Measurements from ENCODE around the gene UTP3.
A peak's percentile ranks its signal among the peaks of the same experiment; 100 is the strongest.
"Not testable (repeated sequence)": the region's sequence is repeated elsewhere in the genome, so short reads cannot be mapped to it uniquely, and the experiment has no call there.

The UTP3 gene

GRCh38 chr4:70701271-70701670 lies 12.9 kb downstream of the UTP3 start:
- CTCF ChIA-PET = interaction anchor here (1.1 to 2.5 kb wide), 3 partner anchors 9 to 34 kb away, joined by 3 to 11 read pairs (median 5); no protein-coding TSS in a partner anchor
- H3K4me1 Mint-ChIP-seq = peaks cover 26% of the 10 kb centered on the region
- H3K4me3 Mint-ChIP-seq = no peak overlapping the region
- no peaks in the 10 kb centered on the region for H3K9me3 Mint-ChIP-seq
- no peaks in the 10 kb centered on the region for H3K27me3 Mint-ChIP-seq
- H3K36me3 Mint-ChIP-seq = peaks cover 3% of the 10 kb centered on the region
- no peak for DNase-seq
- no peak overlapping the region for H3K27ac Mint-ChIP-seq

- H3K4me1 Mint-ChIP-seq = peaks cover 36% of the 10 kb centered on the region
- H3K9me3 Mint-ChIP-seq, H3K36me3 Mint-ChIP-seq, H3K4me3 Mint-ChIP-seq, DNase-seq, H3K27ac Mint-ChIP-seq, H3K27me3 Mint-ChIP-seq: not testable (repeated sequence)
- CTCF ChIA-PET = interaction anchor here (1.1 to 4.2 kb wide), 3 partner anchors 10 to 50 kb away, joined by 3 to 11 read pairs (median 10); no protein-coding TSS in a partner anchor
Observed at GRCh38 chr4:70702592-70702991, 14.3 kb downstream of the UTP3 start.

GRCh38 chr4:70703619-70704214 lies 15.4 kb downstream of the UTP3 start:
- no peak for DNase-seq
- Mint-ChIP-seq H3K27ac (peak overlapping the region; percentile 91), H3K9me3 (no peaks in the 10 kb centered on the region), H3K4me1 (peaks cover 38% of the 10 kb centered on the region), H3K4me3 (peak overlapping the region; percentile 88), H3K36me3 (peaks cover 3% of the 10 kb centered on the region), H3K27me3 (no peaks in the 10 kb centered on the region)
- CTCF ChIA-PET = interaction anchor here (0.6 to 4.2 kb wide), 11 partner anchors 9 to 101 kb away, joined by 3 to 14 read pairs (median 7); partner anchors contain the start of gene UTP3

- no peaks in the 10 kb centered on the region for H3K27me3 Mint-ChIP-seq
Observed at GRCh38 chr4:70704215-70704930, 16.0 kb downstream of the UTP3 start.

GRCh38 chr4:70704931-70705182 lies 16.5 kb downstream of the UTP3 start:
- H3K4me1 Mint-ChIP-seq = peaks cover 43% of the 10 kb centered on the region
- H3K4me3 Mint-ChIP-seq = peak overlapping the region; percentile 88
- CTCF ChIA-PET = interaction anchor here (0.7 to 4.2 kb wide), 7 partner anchors 8 to 134 kb away, joined by 3 to 14 read pairs (median 5); partner anchors contain the start of genes GRSF1, RUFY3 and UTP3

More at GRCh38 chr4:70704215-70704930, 16.0 kb downstream of the UTP3 start:
- Mint-ChIP-seq H3K27ac (peak overlapping the region; percentile 91), H3K9me3 (no peaks in the 10 kb centered on the region), H3K4me1 (peaks cover 39% of the 10 kb centered on the region), H3K36me3 (peaks cover 3% of the 10 kb centered on the region), H3K4me3 (peak overlapping the region; percentile 88)
- peak; percentile 75 for DNase-seq
- CTCF ChIA-PET = interaction anchor here (0.6 to 4.2 kb wide), 17 partner anchors 7 to 135 kb away, joined by 3 to 14 read pairs (median 5); partner anchors contain the start of genes GRSF1, RUFY3 and UTP3

GRCh38 chr4:70705183-70706043 lies 17.1 kb downstream of the UTP3 start:
- Mint-ChIP-seq H3K9me3 (no peaks in the 10 kb centered on the region), H3K27ac (peak overlapping the region; percentile 77), H3K36me3 (peaks cover 2% of the 10 kb centered on the region), H3K27me3 (no peaks in the 10 kb centered on the region), H3K4me1 (peaks cover 44% of the 10 kb centered on the region), H3K4me3 (peak overlapping the region; percentile 82)
- CTCF ChIA-PET = interaction anchor here (0.6 to 4.2 kb wide), 12 partner anchors 8 to 305 kb away, joined by 3 to 14 read pairs (median 4); partner anchors contain the start of genes GRSF1, RUFY3 and UTP3
- peak; percentile 80 for DNase-seq

More at GRCh38 chr4:70704931-70705182, 16.5 kb downstream of the UTP3 start:
- no peaks in the 10 kb centered on the region for H3K9me3 Mint-ChIP-seq
- no peak for DNase-seq
- no peaks in the 10 kb centered on the region for H3K27me3 Mint-ChIP-seq
- H3K36me3 Mint-ChIP-seq = peaks cover 2% of the 10 kb centered on the region
- no peak overlapping the region for H3K27ac Mint-ChIP-seq

GRCh38 chr4:70706044-70706461 lies 17.7 kb downstream of the UTP3 start:
- no peak for DNase-seq
- H3K9me3 Mint-ChIP-seq = no peaks in the 10 kb centered on the region
- H3K4me3 Mint-ChIP-seq = peak overlapping the region; percentile 82
- H3K27me3 Mint-ChIP-seq = no peaks in the 10 kb centered on the region
- peaks cover 2% of the 10 kb centered on the region for H3K36me3 Mint-ChIP-seq
- CTCF ChIA-PET = interaction anchor here (0.6 to 4.2 kb wide), 8 partner anchors 8 to 304 kb away, joined by 3 to 14 read pairs (median 4); partner anchors contain the start of genes RUFY3 and UTP3
- H3K27ac Mint-ChIP-seq = peak overlapping the region; percentile 77
- H3K4me1 Mint-ChIP-seq = peaks cover 44% of the 10 kb centered on the region

- no peaks in the 10 kb centered on the region for H3K9me3 Mint-ChIP-seq
- peak overlapping the region; percentile 77 for H3K27ac Mint-ChIP-seq
- peaks cover 47% of the 10 kb centered on the region for H3K4me1 Mint-ChIP-seq
- no peak for DNase-seq
- no peaks in the 10 kb centered on the region for H3K27me3 Mint-ChIP-seq
- CTCF ChIA-PET = interaction anchor here (0.7 to 4.2 kb wide), 7 partner anchors 15 to 89 kb away, joined by 4 to 14 read pairs (median 5); partner anchors contain the start of genes RUFY3 and UTP3
- H3K36me3 Mint-ChIP-seq = peaks cover 2% of the 10 kb centered on the region
- H3K4me3 Mint-ChIP-seq = peak overlapping the region; percentile 82
Observed at GRCh38 chr4:70706516-70706915, 18.2 kb downstream of the UTP3 start.

- Mint-ChIP-seq H3K36me3 (peaks cover 4% of the 10 kb centered on the region), H3K27ac (no peak overlapping the region), H3K4me3 (no peak overlapping the region), H3K9me3 (no peaks in the 10 kb centered on the region), H3K4me1 (peaks cover 58% of the 10 kb centered on the region), H3K27me3 (no peaks in the 10 kb centered on the region)
- CTCF ChIA-PET = no interaction called here
- no peak for DNase-seq
Observed at GRCh38 chr4:70709611-70710205, 21.4 kb downstream of the UTP3 start.

- no peaks in the 10 kb centered on the region for H3K27me3 Mint-ChIP-seq
- H3K36me3 Mint-ChIP-seq = peaks cover 5% of the 10 kb centered on the region
- no peak overlapping the region for H3K27ac Mint-ChIP-seq
- H3K4me3 Mint-ChIP-seq = no peak overlapping the region
- DNase-seq = no peak
- H3K9me3 Mint-ChIP-seq = no peaks in the 10 kb centered on the region
- peaks cover 53% of the 10 kb centered on the region for H3K4me1 Mint-ChIP-seq
- CTCF ChIA-PET = interaction anchor here (0.6 kb wide), 1 partner anchor 111 kb away, joined by 4 read pairs; no protein-coding TSS in a partner anchor
Observed at GRCh38 chr4:70711599-70711998, 23.3 kb downstream of the UTP3 start.

- Mint-ChIP-seq H3K27me3 (no peaks in the 10 kb centered on the region), H3K9me3 (no peaks in the 10 kb centered on the region), H3K36me3 (peaks cover 5% of the 10 kb centered on the region), H3K27ac (no peak overlapping the region), H3K4me3 (no peak overlapping the region), H3K4me1 (peaks cover 49% of the 10 kb centered on the region)
- no peak for DNase-seq
- CTCF ChIA-PET = interaction anchor here (0.6 to 1.2 kb wide), 3 partner anchors 8 to 110 kb away, joined by 3 to 7 read pairs (median 4); no protein-coding TSS in a partner anchor
Observed at GRCh38 chr4:70712150-70712549, 23.8 kb downstream of the UTP3 start.

GRCh38 chr4:70712604-70713452 lies 24.5 kb downstream of the UTP3 start:
- no peaks in the 10 kb centered on the region for H3K9me3 Mint-ChIP-seq
- H3K4me1 Mint-ChIP-seq = peaks cover 44% of the 10 kb centered on the region
- no peak for DNase-seq
- H3K36me3 Mint-ChIP-seq = peaks cover 5% of the 10 kb centered on the region
- no peaks in the 10 kb centered on the region for H3K27me3 Mint-ChIP-seq
- CTCF ChIA-PET = interaction anchor here (1.1 to 1.3 kb wide), 3 partner anchors 9 to 24 kb away, joined by 3 to 7 read pairs (median 3); no protein-coding TSS in a partner anchor
- H3K4me3 Mint-ChIP-seq = no peak overlapping the region
- no peak overlapping the region for H3K27ac Mint-ChIP-seq

Measured in activated naive CD4-positive, alpha-beta T cell treated with anti-CD3 and anti-CD28 coated beads, Interleukin-2, amount 10 ng/mL, durations not matched to agents 7 days and 5 days (primary cell).